ENCODE data around the gene GPR150. TPM values are rescaled to one million over a fixed set of nuclear protein-coding genes. Genes with fewer than 3 reads are reported as not detected.

GPR150 gene
- total and polyA plus RNA-seq, 2 of the 13 experiments (the other 11 are each of a cell fraction or from before 2014, with no cell fraction given) = 0.03 TPM; not detected in 1

- TF ChIP-seq HNF1A (IDR thresholded peaks at IDR 0.05; ENCODE audit: low read depth) = no peak
- no peak for TF ChIP-seq HNF1A (CRISPR knock-in tag; IDR thresholded peaks at IDR 0.05; ENCODE audit: borderline replicate concordance)
- no peak for TF ChIP-seq ZNF251 (CRISPR knock-in tag; IDR thresholded peaks at IDR 0.05)
Measured at GRCh38 chr5:95667678-95668077, 47.8 kb downstream of the GPR150 start (continued).

DNA sequence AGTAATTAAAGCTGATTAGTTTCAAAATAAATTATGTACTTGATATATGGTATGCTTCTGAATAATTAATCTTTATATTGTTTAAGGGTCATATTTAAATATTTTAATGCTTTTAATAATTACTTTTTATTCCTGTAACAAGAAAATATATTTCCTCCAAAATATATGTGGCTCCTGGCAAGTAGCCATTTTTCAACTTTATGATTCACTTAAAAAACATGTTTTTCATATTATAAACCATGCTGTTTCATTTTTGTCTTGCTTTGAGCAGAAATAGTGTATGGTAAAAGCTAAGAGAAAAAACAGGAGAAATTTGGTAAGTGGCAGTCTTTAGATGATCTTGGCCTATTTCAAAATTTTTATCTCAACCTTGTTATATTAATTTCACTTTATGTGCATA is 48.3 kb downstream of the GPR150 start:
- in situ Hi-C loops (cut with HindIII; ENCODE audit: extremely low pct_ligation_motif_present, low pct_unique_long_range_greater_than_20kb) = no loop called here
- Histone ChIP-seq H2AFZ (ENCODE audit: low read length) (no peak overlapping the region), H3K4me3 (replicated peaks in 1 of 3; ENCODE audit: insufficient read depth in 1 of 3, low read depth in 2 of 3, low read length in 3 of 3) (no peak overlapping the region), H4K20me1 (ENCODE audit: insufficient read depth, low read length) (no peaks in the 10 kb centered on the region), H3K4me2 (ENCODE audit: low read depth, low read length) (no peak overlapping the region), H3K27me3 (ENCODE audit: control insufficient read depth in 1 of 2, insufficient read depth in 2 of 2, low read length in 2 of 2) (no peaks in the 10 kb centered on the region), H3K36me3 (replicated peaks in 1 of 2; ENCODE audit: control insufficient read depth in 1 of 2, insufficient read depth in 2 of 2, low read length in 2 of 2) (no peaks in the 10 kb centered on the region), H3K9me3 (ENCODE audit: low read length) (no peaks in the 10 kb centered on the region), H3K79me2 (ENCODE audit: insufficient read depth, low read length) (no peaks in the 10 kb centered on the region), H3K27ac (ENCODE audit: extremely low read length, insufficient read depth, low read length) (no peak overlapping the region), H3K9ac (ENCODE audit: insufficient read depth, low read depth, low read length) (no peak overlapping the region), H3K4me1 (ENCODE audit: insufficient read depth, low read length) (peaks cover 39% of the 10 kb centered on the region)
- POLR2A ChIA-PET = no interaction called here
- intact Hi-C loops (cut with micrococcal nuclease; ENCODE audit: unreplicated experiment) = no loop called here
- CTCF ChIA-PET (ENCODE audit: low intra/inter-chr PET ratio, low total read pairs) = no interaction called here
- no TSS peak for BruUV-seq (replicated peaks)
- ATAC-seq = no peak
- no peak for FAIRE-seq
- no peak for DNase-seq (ENCODE audit: low spot score)
- no peak for TF ChIP-seq LCORL (IDR thresholded peaks at IDR 0.05)
- no peak for TF ChIP-seq LCORL (CRISPR knock-in tag; IDR thresholded peaks at IDR 0.05)
- TF ChIP-seq PRDM15 (CRISPR knock-in tag; IDR thresholded peaks at IDR 0.05) = no peak
- no peak for TF ChIP-seq TOE1 (CRISPR knock-in tag; IDR thresholded peaks at IDR 0.05)
- TF ChIP-seq ZNF652 (CRISPR knock-in tag; IDR thresholded peaks at IDR 0.05; ENCODE audit: borderline replicate concordance, low read depth) = no peak
- no peak for TF ChIP-seq ZNF512B (CRISPR knock-in tag; IDR thresholded peaks at IDR 0.05; ENCODE audit: borderline replicate concordance)
- TF ChIP-seq ERF (CRISPR knock-in tag; IDR thresholded peaks at IDR 0.05) = no peak
- TF ChIP-seq ATF1 (CRISPR knock-in tag; IDR thresholded peaks at IDR 0.05) = no peak
- TF ChIP-seq NFE2L2 (IDR thresholded peaks at IDR 0.05; ENCODE audit: low read length) = no peak
- TF ChIP-seq ZNF263 (CRISPR knock-in tag; IDR thresholded peaks at IDR 0.05) = no peak
- TF ChIP-seq E2F1 (CRISPR knock-in tag; IDR thresholded peaks at IDR 0.05) = no peak
